ENCODE measurements around the gene NMU.

DNA sequence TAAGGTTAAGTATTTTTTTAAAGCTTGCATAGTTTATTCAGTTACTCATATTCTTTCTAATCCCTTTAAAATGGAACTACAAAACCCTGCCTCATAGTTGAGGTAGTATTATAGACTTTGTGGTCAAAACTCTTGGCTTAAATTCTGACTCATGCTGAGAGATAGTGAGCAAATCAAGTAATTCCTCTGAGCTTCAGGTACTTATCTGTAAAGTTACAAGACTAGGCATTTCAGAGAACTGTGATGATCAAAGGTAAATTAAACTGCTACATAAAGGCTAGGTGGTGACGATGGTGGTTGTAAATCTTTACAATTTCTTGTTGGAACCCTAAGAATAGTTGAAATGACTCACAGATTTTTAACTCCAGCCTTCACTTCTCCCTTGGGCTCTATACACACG lies 86.2 kb downstream of the NMU start:
- no peak for TF ChIP-seq POLR2A (IDR thresholded peaks at IDR 0.05)
- TF ChIP-seq, protein P1, sequence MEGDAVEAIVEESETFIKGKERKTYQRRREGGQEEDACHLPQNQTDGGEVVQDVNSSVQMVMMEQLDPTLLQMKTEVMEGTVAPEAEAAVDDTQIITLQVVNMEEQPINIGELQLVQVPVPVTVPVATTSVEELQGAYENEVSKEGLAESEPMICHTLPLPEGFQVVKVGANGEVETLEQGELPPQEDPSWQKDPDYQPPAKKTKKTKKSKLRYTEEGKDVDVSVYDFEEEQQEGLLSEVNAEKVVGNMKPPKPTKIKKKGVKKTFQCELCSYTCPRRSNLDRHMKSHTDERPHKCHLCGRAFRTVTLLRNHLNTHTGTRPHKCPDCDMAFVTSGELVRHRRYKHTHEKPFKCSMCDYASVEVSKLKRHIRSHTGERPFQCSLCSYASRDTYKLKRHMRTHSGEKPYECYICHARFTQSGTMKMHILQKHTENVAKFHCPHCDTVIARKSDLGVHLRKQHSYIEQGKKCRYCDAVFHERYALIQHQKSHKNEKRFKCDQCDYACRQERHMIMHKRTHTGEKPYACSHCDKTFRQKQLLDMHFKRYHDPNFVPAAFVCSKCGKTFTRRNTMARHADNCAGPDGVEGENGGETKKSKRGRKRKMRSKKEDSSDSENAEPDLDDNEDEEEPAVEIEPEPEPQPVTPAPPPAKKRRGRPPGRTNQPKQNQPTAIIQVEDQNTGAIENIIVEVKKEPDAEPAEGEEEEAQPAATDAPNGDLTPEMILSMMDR (IDR thresholded peaks at IDR 0.05) = no peak
